Measurements from ENCODE around the gene CXCR5.

Gene CXCR5

DNA sequence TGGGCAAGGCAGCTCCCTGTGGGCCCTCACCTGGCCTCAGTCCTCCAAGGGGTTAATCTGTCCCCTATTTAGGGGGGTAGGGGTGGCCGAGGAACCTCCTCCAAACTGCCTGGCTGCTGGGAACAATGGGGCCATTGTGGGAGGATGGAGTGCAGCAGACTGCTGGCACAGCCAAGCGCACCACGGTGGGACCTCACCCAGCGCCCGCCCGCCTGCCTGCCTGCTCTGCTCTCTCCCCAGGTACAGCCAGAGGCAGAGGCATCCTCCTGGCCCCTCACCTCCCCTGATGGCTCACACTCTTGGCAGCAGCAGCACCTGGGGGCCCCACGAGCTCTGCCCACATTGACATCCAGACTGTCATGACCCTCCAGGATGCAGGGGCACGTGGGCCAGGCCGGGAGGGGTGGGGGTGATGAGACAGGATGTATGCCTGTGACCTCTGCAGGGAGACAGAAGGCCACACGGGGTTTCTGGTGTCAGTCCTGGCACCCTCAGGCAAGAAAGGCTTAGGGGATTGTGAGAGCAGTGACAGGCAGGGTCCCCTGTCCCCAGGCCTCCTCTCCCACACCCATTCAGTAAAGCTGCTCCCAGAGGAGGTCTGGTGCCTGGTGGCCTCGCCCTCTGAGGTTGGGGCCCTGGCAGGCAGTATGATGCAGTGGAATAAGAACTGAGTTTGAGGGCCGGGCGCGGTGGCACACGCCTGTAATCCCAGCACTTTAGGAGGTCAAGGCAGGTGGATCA is 30.7 kb downstream of the CXCR5 start:
- peak; percentile 76 for DNase-seq

- no peak for DNase-seq
These were observed 31.3 kb downstream of the CXCR5 start for GRCh38 chr11:118914987-118915386.

DNA sequence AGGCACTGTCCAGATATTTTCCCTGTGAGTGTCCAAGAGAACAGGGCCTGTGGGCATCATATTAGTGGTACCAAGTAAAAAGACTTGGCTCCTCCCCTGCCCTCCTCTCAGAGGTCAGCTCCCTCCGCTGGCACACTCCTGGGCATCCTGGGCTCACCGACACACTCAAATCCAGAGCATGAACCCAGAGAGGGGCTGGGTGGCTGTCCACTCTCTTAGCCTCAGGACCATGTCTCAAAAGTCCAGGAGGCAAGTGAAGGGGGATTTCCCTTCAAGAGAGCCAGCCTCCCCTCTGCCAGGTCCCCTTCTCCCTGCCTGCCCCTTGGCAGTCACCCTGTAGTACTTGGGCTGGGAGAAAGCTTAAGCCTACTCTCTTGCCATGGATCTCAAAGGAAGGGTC is 31.7 kb downstream of the CXCR5 start:
- no peak for DNase-seq

DNA sequence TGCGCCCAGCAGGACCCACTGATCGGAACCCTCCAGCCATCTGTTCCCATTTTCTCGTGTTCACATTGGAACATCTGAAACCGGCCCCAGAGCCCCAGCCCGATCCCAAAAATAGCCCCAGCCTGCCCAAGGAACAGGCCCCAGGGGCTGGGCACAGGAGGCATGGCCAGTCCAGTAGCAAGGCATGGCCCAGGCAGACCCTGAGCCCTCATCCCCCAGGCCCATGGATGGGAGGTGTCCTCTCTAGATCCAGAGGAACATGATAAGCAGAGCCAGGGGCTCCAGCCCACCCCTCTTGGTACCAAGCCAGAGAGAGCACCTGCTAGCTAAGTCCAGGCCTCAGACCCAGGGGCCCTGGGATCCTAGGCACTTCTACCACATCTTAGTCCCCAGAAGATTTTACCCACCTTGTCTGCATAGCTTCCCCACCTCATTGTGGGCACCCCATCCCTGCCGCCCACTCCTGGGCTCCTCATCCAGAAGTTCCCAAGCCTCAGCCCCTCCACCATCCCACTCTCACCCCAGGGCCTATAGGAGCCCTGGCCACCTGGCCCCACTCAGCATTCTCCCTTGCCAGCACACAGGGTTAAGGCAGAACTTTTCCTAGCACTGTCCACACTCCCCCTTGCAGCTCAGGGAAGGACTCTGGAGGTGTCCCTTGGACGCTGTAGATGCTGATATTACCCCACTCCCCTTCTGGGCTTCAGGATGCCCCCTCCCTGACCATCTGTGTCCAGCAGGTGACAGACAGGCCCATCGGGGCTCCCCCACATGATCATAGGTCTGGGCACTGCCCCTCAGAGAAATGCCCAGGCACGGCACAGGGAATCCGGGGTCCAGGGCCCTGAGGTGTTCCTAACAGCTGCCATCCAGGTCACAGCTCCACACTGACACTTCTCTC is 32.5 kb downstream of the CXCR5 start:
- no peak for DNase-seq

DNA sequence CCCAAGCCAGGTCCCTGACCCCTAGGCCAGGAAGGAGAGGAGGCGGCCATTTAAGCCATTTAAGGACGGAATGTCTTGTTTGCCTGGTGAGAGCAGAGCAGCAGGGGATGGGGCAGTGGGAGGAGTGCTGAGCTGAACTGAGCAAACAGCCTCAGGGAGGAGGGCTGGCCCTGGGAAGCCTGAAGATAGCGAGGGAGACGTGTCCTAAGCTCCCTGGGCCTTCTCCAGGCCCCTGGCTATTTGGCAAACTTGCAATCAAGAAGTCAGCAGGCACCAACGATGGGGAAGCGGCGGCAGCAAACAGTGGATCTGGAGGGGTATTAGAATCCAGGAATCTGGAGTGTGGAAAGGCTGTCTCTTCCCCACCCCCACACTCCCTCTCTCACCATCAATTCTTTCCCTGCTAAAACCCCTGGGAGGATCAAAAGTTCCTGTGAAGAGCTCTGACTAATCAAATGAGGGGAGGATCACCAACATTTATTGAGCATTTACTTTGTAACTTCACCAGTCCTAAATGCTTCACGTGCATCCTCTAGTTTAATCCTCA is 33.2 kb downstream of the CXCR5 start:
- no peak for DNase-seq

DNA sequence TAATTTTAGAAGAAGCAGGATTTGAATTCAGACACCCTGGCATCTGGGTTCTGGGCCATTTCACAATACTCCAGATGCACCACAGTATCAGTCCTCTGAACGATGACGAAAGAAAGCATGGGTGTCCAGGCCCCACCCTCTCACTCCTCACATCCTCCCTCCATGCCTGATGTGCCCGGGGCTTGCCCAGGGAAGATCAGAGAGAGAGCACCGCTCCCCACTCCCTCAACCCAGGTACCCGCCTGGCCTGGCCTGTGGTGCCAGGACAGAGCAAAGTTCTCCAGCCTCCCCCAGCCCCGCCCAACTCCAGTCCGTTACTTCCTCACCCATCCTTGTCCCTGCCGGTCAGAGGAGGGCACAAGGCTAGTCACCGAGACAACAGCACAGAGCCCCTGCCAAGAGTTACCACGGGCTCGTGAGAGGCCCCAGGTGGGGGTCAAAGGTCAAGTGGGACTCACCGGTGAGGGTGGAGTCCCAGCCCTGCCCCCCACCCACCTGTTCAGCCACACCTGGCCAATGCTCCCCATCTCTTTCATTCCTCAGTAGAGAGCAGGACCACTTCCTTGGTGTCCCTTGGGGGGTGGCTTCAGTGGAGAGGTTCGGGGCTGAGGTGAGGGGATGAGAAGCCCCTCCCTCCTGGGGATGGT is 33.9 kb downstream of the CXCR5 start:
- DNase-seq, result peak; percentile 59

DNA sequence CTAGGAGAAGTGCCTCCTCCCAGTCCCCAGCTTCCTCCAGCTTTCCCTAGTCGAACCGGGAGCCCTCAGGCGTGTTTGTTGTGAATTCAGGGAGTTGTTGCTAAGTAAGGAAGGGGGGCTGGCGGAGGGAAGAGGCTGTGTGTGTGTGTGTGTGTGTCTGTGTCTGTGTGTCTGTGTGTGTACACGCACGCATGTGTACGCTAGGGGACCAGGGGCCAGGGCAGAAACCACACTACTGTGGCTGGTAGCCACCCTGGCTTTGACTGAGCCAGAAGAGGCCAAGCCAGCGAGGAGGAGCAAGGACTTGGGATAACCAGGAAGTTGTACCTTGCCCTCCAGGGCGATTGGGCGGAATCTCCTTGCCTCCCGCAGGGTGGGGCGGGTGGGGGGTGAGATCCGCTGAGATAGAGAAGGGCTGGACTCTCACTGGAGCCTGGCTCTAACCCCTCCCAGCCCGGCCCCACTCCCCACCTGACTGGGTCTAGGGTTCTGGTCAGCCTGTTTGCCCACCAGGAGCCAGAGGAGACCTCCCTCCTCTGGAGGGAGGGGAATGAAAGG is 34.5 kb downstream of the CXCR5 start:
- peak; percentile 70 for DNase-seq

GRCh38 chr11:118918686-118919280 is 35.1 kb downstream of the CXCR5 start:
- DNase-seq, result peak; percentile 40

GRCh38 chr11:118921121-118921928 is 37.6 kb downstream of the CXCR5 start:
- DNase-seq, result peak; percentile 34

DNA sequence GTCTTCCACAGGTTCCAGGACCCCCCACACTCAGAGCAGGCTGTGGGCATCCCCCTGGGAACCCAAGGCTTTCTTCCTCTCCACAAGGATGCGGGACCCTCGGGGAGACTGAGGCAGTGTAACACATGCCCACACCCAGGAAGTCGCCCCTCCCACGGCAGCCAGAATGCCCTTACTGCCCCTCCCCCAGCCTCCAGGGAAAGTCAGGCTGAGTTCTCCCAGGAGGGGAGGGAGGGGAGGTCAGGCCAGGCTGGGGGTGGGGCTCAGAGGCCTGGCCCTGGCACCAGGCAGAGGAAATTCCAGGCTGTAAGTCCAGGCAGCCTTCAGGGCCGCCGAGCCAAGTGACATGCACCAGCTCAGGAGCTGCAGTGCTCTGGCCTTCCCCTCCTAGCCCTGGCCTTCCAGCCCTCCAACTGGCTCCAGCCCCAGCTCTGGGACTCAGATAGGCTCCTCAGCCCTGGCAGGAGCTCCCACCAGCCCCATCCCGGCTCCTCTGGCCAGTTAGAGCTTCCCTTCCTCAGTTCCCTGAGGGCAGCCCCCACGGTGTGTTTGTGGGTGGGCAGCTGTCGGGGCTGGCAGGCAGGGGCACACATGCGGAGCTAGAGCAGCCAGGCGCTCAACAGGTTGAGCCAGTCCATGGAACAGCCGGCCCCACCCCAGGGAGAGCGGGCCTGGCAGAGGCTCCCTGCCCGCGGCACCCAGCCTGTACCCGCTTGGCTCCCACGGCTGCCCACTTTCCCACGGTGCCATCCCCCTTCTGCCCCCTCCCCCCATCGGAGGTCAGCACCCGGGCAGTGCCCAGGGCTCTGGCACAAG is 38.4 kb downstream of the CXCR5 start:
- no peak for DNase-seq

GRCh38 chr11:118922745-118923627 is 39.3 kb downstream of the CXCR5 start:
- DNase-seq, result no peak

- DNase-seq, result peak; percentile 70
These were observed 40.3 kb downstream of the CXCR5 start for GRCh38 chr11:118923721-118924587.

GRCh38 chr11:118924591-118925585 is 41.2 kb downstream of the CXCR5 start:
- DNase-seq, result peak; percentile 34

- no peak for DNase-seq
These were observed 43.9 kb downstream of the CXCR5 start for GRCh38 chr11:118927554-118928100.

DNA sequence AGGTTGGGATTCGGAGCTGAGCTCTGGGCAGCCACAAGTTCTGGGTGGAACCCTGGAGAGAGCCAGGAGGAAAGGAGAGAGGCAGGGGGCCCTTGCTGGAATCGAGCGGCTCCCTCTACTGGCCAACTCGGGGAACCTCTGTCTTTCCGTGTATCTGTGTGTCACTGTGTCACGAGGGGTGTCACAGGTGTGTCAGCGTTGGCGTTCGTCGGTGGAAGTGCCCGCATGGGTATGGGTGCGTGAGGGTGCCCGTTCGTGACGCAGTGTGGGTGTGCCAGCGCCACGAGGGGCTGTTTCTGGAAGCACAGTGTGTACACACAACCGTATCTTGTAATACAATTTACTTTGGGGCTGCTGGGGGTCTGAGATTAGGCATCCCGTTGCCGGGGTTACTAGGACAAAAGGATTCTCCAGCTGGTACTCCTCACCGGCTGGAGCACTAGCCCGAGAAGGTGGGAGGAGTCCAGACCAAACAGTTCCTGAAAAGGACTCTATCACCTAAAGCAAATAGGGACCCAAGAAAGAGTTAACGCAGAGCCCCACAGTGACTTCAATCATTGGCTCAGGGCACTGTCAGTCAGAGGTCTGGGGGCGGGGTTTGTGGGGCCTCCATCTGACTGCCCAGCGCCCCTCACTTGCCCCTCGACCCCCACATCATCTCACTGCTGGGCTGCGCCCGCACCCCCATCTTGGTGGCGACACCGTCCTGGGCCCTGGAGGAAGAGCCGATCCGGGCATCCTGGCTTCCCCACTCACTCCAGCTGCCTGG is 44.6 kb downstream of the CXCR5 start:
- peak; percentile 96 for DNase-seq

- DNase-seq, result no peak
These were observed 45.3 kb downstream of the CXCR5 start for GRCh38 chr11:118928870-118929500.
